GM23248 (cell line): ENCODE data around the gene PLCG1.

Experiments used
- EZH2 ChIP-seq: fragments of 200-600 bp; sonication (generic); IDR thresholded peaks from 2 replicates; pipeline ENCODE4 v1.6.1; 2018; ENCODE audit warnings: antibody characterized with exemption, mild to moderate bottlenecking; ENCODE audit not compliant: insufficient read depth, poor library complexity, severe bottlenecking
- EZH2phosphoT487 ChIP-seq: fragments of 200-600 bp; sonication (generic); IDR thresholded peaks from 2 replicates; pipeline ENCODE4 v1.6.1; 2018; ENCODE audit warnings: antibody characterized with exemption, moderate library complexity, mild to moderate bottlenecking, low read depth; ENCODE audit not compliant: insufficient read depth

DNA sequence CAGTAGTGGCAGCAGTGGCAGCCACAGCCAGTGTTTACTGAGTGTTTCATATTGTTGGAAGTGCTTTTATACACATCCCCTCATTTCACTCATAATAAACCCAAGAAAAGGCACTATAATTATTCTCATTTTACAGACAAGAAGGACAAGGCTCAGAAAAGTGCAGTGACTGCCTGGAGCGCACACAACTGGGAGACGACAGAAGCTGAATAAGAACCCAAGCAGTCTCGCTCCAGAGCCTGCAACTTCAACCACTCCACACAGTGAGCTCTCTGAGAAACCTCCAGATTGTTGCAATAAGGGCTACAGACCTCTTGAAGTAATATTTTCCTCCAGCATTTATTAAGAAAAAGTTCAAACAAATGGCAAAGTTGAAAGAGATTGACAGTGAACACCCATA is 76.9 kb downstream of the PLCG1 start:
- TF ChIP-seq EZH2phosphoT487: no peak
- no peak for TF ChIP-seq EZH2
